GM12878 (cell line): Measurements from ENCODE around the gene PLVAP. TPM values are rescaled to one million over a fixed set of nuclear protein-coding genes. Genes with fewer than 3 reads are reported as not detected.

ENCODE experiments used
- ATAC-seq: fragments of 200-7000 bp; cut with Tn5 transposase; 3 replicates; pipeline ENCODE4 v1.9.1; 2020; ENCODE audit warnings: mild to moderate bottlenecking, moderate library complexity
- BruUV-seq: library from RNA; stranded (reverse); fragments of 400-500 nt; replicated peaks from 2 replicates; lab custom pipeline; 2021; lab: Mats Ljungman, UMichigan
- CTCF ChIA-PET: fragments of 300-600 bp; sonication (Branson Sonifier 250); formaldehyde crosslinking; extraction: SDS; loops from one replicate; lab custom pipeline; 2021; ENCODE audit warnings: inconsistent platforms; lab: Yijun Ruan, JAX
- POLR2A ChIA-PET: fragments of 350-600 bp; formaldehyde crosslinking; extraction: SDS; loops from one replicate; lab custom pipeline; 2021; ENCODE audit warnings: inconsistent platforms; lab: Charles Lee
- RAD21 ChIA-PET: fragments of 300-600 bp; sonication (Branson Sonifier 250); formaldehyde crosslinking; loops from one replicate; lab custom pipeline; 2023; ENCODE audit warnings: antibody characterized with exemption; ENCODE audit not compliant: unreplicated experiment; lab: Charles Lee
- SMC1A ChIA-PET: fragments of 300-600 bp; sonication (Branson Sonifier 250); formaldehyde crosslinking; loops from one replicate; lab custom pipeline; 2023; ENCODE audit not compliant: unreplicated experiment, uncharacterized antibody; lab: Charles Lee
- DNase-seq: peaks from one replicate; pipeline ENCODE4 v3.0.0-alpha.2; 2011; ENCODE audit warnings: low read depth, low spot score
- FAIRE-seq: peaks from 3 replicates; lab custom pipeline; 2011; peaks lifted over from hg19 to GRCh38; lab: Jason Lieb, UNC
- H2AFZ ChIP-seq: 2 replicates; pipeline ENCODE4 v1.6.0; 2011; ENCODE audit warnings: low read depth, low read length, control low read depth; ENCODE audit not compliant: control insufficient read depth
- H3K27ac ChIP-seq: 2 replicates; pipeline ENCODE4 v1.5.1; 2011; ENCODE audit warnings: control low read depth; ENCODE audit not compliant: control insufficient read depth, insufficient read depth
- H3K27me3 ChIP-seq, 2 experiments: replicated peaks in 1 of 2; 2 replicates each; pipeline versions ENCODE4 v1.6.0 to v1.6.1; 2011; ENCODE audit warnings: low read length in 1 of 2; ENCODE audit not compliant: control insufficient read depth in 2 of 2, insufficient read depth in 2 of 2
- H3K36me3 ChIP-seq, 2 experiments: 2 replicates each; pipeline ENCODE4 v1.5.1; 2011; ENCODE audit warnings: low read length in 1 of 2; ENCODE audit not compliant: control insufficient read depth in 2 of 2, insufficient read depth in 2 of 2
- H3K4me1 ChIP-seq: 2 replicates; pipeline ENCODE4 v1.6.1; 2011; ENCODE audit warnings: mild to moderate bottlenecking, low read length, moderate library complexity, mixed read lengths; ENCODE audit not compliant: control insufficient read depth, insufficient read depth
- H3K4me2 ChIP-seq: 2 replicates; pipeline ENCODE4 v1.6.0; 2011; ENCODE audit warnings: control low read depth; ENCODE audit not compliant: control insufficient read depth, insufficient read depth
- H3K4me3 ChIP-seq: fragments of 200-600 bp; sonication (generic); 2 replicates; pipeline ENCODE4 v1.5.1; 2016
- H3K79me2 ChIP-seq: 2 replicates; pipeline ENCODE4 v1.6.0; 2011; ENCODE audit warnings: low read length; ENCODE audit not compliant: control insufficient read depth, insufficient read depth
- H3K9ac ChIP-seq: 2 replicates; pipeline ENCODE4 v1.8.0; 2011; ENCODE audit warnings: low read length, control low read depth, mixed read lengths; ENCODE audit not compliant: control insufficient read depth, insufficient read depth
- H3K9me3 ChIP-seq: replicated peaks from 3 replicates; pipeline ENCODE4 v1.5.1; 2011; ENCODE audit warnings: mild to moderate bottlenecking, low read length; ENCODE audit not compliant: control insufficient read depth, insufficient read depth
- H4K20me1 ChIP-seq: 2 replicates; pipeline ENCODE4 v1.6.0; 2011; ENCODE audit not compliant: control insufficient read depth, insufficient read depth
- BMI1 ChIP-seq: fragments of 450-650 bp; IDR thresholded peaks from 2 replicates; pipeline ENCODE4 v1.6.1; 2016; ENCODE audit warnings: mild to moderate bottlenecking, moderate library complexity, borderline replicate concordance
- CHD1 ChIP-seq: IDR thresholded peaks from 2 replicates; pipeline ENCODE4 v1.6.1; 2012; ENCODE audit warnings: low read depth, low read length, improper control_type of control experiment
- CHD4 ChIP-seq: fragments of 200-600 bp; sonication (generic); IDR thresholded peaks from 2 replicates; pipeline ENCODE4 v1.6.1; 2016; ENCODE audit warnings: mild to moderate bottlenecking
- ESRRA ChIP-seq: IDR thresholded peaks from 2 replicates; pipeline ENCODE4 v1.6.1; 2012; ENCODE audit warnings: mild to moderate bottlenecking, low read length, improper control_type of control experiment
- EZH2 ChIP-seq: IDR thresholded peaks from 2 replicates; pipeline ENCODE4 v1.6.1; 2012; ENCODE audit warnings: low read depth, mild to moderate bottlenecking, control low read depth, inconsistent platforms, low read length, borderline replicate concordance; ENCODE audit not compliant: control insufficient read depth
- FOXK2 ChIP-seq: fragments of 450-650 bp; IDR thresholded peaks from 2 replicates; pipeline ENCODE4 v1.6.1; 2017; ENCODE audit warnings: mild to moderate bottlenecking, moderate library complexity
- IKZF1 ChIP-seq: fragments of 450-650 bp; conservative IDR thresholded peaks from 2 replicates; pipeline ENCODE4 v1.6.1; 2017; ENCODE audit warnings: antibody characterized with exemption, mild to moderate bottlenecking
- MTA3 ChIP-seq: IDR thresholded peaks from 2 replicates; pipeline ENCODE4 v1.6.1; 2012; ENCODE audit warnings: low read length, inconsistent platforms, borderline replicate concordance
- NBN ChIP-seq: fragments of 450-650 bp; IDR thresholded peaks from 2 replicates; pipeline ENCODE4 v1.6.1; 2016
- NFYB ChIP-seq: IDR thresholded peaks from 2 replicates; pipeline ENCODE4 v1.6.1; 2011; ENCODE audit warnings: low read depth, mild to moderate bottlenecking, low read length, improper control_type of control experiment, moderate library complexity; ENCODE audit not compliant: insufficient read depth
- POLR2AphosphoS2 ChIP-seq: IDR thresholded peaks from 2 replicates; pipeline ENCODE4 v1.6.1; 2011; ENCODE audit warnings: low read depth, mild to moderate bottlenecking, low read length, improper control_type of control experiment, moderate library complexity
- RAD21 ChIP-seq: IDR thresholded peaks from 2 replicates; pipeline ENCODE4 v1.6.1; 2011; ENCODE audit warnings: mild to moderate bottlenecking, low read depth, low read length, moderate library complexity; ENCODE audit not compliant: insufficient read depth
- RCOR1 ChIP-seq: conservative IDR thresholded peaks from 2 replicates; pipeline ENCODE4 v1.6.1; 2012; ENCODE audit warnings: low read depth, low read length, improper control_type of control experiment
- SMAD1 ChIP-seq: fragments of 450-650 bp; IDR thresholded peaks from 2 replicates; pipeline ENCODE4 v1.6.1; 2018; ENCODE audit warnings: mild to moderate bottlenecking, low read depth; ENCODE audit not compliant: partially characterized antibody
- SREBF1 ChIP-seq: IDR thresholded peaks from 2 replicates; pipeline ENCODE4 v1.6.1; 2012; ENCODE audit warnings: mild to moderate bottlenecking, low read length
- SREBF2 ChIP-seq: IDR thresholded peaks from 2 replicates; pipeline ENCODE4 v1.6.1; 2012; ENCODE audit warnings: mild to moderate bottlenecking, low read length
- WRNIP1 ChIP-seq: IDR thresholded peaks from 2 replicates; pipeline ENCODE4 v1.6.1; 2011; ENCODE audit warnings: low read depth, low read length, improper control_type of control experiment, borderline replicate concordance
- YBX1 ChIP-seq: fragments of 450-650 bp; IDR thresholded peaks from 2 replicates; pipeline ENCODE4 v1.6.1; 2016; ENCODE audit warnings: antibody characterized with exemption
- WGBS: methylation state at CpG from one replicate; pipeline ENCODE4 v1.1.6; 2016; ENCODE audit warnings: low lambda C conversion rate; ENCODE audit not compliant: insufficient replicate concordance, insufficient coverage; ENCODE audit errors: missing lambda C conversion rate; 5-methylcytosine and 5-hydroxymethylcytosine counted together
- in situ Hi-C: fragments of 300-500 bp; cut with MboI; formaldehyde crosslinking; loops from 9 replicates; pipeline ENCODE4 v1.14.3; 2018; ENCODE audit warnings: mixed read lengths
- intact Hi-C: fragments of 100-400 bp; cut with micrococcal nuclease; formaldehyde crosslinking; loops from one replicate; pipeline ENCODE4 v1.14.2; 2022; ENCODE audit not compliant: unreplicated experiment
- polyA plus RNA-seq, 11 experiments: library from polyadenylated mRNA; depleted of rRNA in 4 of 11; unstranded in 6 of 11; stranded (reverse) in 5 of 11; fragments of >200 nt; fragmentation: Nextera tagmentation in 4 of 11; fragmentation: Illumina TruSeq in 1 of 11; extraction: Ambion mirVana in 4 of 11; extraction: Trizol in 1 of 11; gene quantifications; 1 replicate in 1 of 11; 2 replicates in 10 of 11; pipeline versions ENCODE4 v1.2.1 to v1.2.3, GENCODE V29; 2011 to 2016; ENCODE audit warnings: inconsistent platforms in 2 of 11, missing spikeins in 2 of 11, low read depth in 1 of 11
- total RNA-seq, 4 experiments: library from RNA; depleted of rRNA in 3 of 4; stranded (reverse); fragments of >200 nt in 3 of 4; fragmentation: Illumina TruSeq in 1 of 4; extraction: Trizol in 1 of 4; gene quantifications; 2 replicates each; pipeline versions ENCODE4 v1.2.1 to v1.2.3, GENCODE V29; 2013 to 2021
- TF ChIP-seq, protein P1 (sequence below): IDR thresholded peaks from 2 replicates; pipeline ENCODE4 v1.6.1; 2012; ENCODE audit warnings: low read length, inconsistent platforms
- TF ChIP-seq, protein P2 (sequence below), 3 experiments: IDR thresholded peaks in 2 of 3; conservative IDR thresholded peaks in 1 of 3; 2 replicates each; pipeline ENCODE4 v1.5.1; 2011; ENCODE audit warnings: low read depth in 3 of 3, low read length in 3 of 3, mild to moderate bottlenecking in 3 of 3, control low read depth in 2 of 3, moderate library complexity in 2 of 3, inconsistent platforms in 1 of 3, mixed read lengths in 1 of 3; ENCODE audit not compliant: control insufficient read depth in 2 of 3, insufficient read depth in 1 of 3; ENCODE audit errors: extremely low read depth in 1 of 3

The PLVAP gene
- total and polyA plus RNA-seq, 10 of the 15 experiments (the other 5 are each of a cell fraction or from before 2014, with no cell fraction given): 0.03 to 0.54 (median 0.06) TPM; not detected in 4

GRCh38 chr19:17305517-17306284 lies 71.4 kb downstream of the PLVAP start, which contains the start of gene MRPL34:
Gene MRPL34, plus strand, starts transcription at chr19:17305872. Its CDS starts 21 bp downstream, at chr19:17305893.
- peak; percentile 96 for FAIRE-seq
- Histone ChIP-seq H3K27me3 (no peaks in the 10 kb centered on the region), H3K9me3 (no peaks in the 10 kb centered on the region), H4K20me1 (peaks cover 3% of the 10 kb centered on the region; the same call in 1 of the 2 replicates), H3K36me3 (no peaks in the 10 kb centered on the region), H3K9ac (peak within 1 kb of the TSS; percentile 84), H3K27ac (peak within 1 kb of the TSS; percentile 84), H3K4me1 (peaks cover 22% of the 10 kb centered on the region), H2AFZ (peak within 1 kb of the TSS; percentile 98), H3K4me3 (peak within 1 kb of the TSS; percentile 83), H3K79me2 (peaks cover 24% of the 10 kb centered on the region), H3K4me2 (peak within 1 kb of the TSS; percentile 88)
- in situ Hi-C loops: no loop called here
- under 1% methylated on average over 53 of the region's 55 CpGs for WGBS
- SMC1A ChIA-PET: interaction anchor here (0.8 to 2.1 kb wide), 9 partner anchors 11 to 146 kb away, joined by 3 to 8 read pairs (median 4); partner anchors contain the start of genes ANO8 and MVB12A
- intact Hi-C loops: loop anchor here (10.0 kb wide), 1 partner anchor 411 kb away; no protein-coding TSS in a partner anchor
- ATAC-seq: peak; percentile 79
- DNase-seq: peak; percentile 99
- POLR2A ChIA-PET: interaction anchor here (0.6 to 2.9 kb wide), 22 partner anchors 13 to 1248 kb away, joined by 3 to 12 read pairs (median 4); partner anchors contain the start of genes ANO8 and BST2
- CTCF ChIA-PET: interaction anchor here (0.7 to 5.0 kb wide), 16 partner anchors 9 to 180 kb away, joined by 3 to 43 read pairs (median 4); partner anchors contain the start of genes ANO8, BABAM1 and BST2
- RAD21 ChIA-PET: interaction anchor here (0.5 to 1.3 kb wide), 12 partner anchors 9 to 254 kb away, joined by 3 to 14 read pairs (median 4); partner anchors contain the start of genes ANO8, BABAM1 and MVB12A
- BruUV-seq: TSS peak; percentile 67
- TF ChIP-seq, protein P1, sequence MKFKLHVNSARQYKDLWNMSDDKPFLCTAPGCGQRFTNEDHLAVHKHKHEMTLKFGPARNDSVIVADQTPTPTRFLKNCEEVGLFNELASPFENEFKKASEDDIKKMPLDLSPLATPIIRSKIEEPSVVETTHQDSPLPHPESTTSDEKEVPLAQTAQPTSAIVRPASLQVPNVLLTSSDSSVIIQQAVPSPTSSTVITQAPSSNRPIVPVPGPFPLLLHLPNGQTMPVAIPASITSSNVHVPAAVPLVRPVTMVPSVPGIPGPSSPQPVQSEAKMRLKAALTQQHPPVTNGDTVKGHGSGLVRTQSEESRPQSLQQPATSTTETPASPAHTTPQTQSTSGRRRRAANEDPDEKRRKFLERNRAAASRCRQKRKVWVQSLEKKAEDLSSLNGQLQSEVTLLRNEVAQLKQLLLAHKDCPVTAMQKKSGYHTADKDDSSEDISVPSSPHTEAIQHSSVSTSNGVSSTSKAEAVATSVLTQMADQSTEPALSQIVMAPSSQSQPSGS: no peak
- no peak for TF ChIP-seq WRNIP1
- TF ChIP-seq RCOR1: no peak; the same call in 1 of the 2 replicates
- TF ChIP-seq IKZF1: peak; percentile 85
- 0 out of 2 replicates have a peak, but pooled peaks have one; percentile 71 for TF ChIP-seq NBN
- TF ChIP-seq NFYB: no peak
- TF ChIP-seq, protein P2, sequence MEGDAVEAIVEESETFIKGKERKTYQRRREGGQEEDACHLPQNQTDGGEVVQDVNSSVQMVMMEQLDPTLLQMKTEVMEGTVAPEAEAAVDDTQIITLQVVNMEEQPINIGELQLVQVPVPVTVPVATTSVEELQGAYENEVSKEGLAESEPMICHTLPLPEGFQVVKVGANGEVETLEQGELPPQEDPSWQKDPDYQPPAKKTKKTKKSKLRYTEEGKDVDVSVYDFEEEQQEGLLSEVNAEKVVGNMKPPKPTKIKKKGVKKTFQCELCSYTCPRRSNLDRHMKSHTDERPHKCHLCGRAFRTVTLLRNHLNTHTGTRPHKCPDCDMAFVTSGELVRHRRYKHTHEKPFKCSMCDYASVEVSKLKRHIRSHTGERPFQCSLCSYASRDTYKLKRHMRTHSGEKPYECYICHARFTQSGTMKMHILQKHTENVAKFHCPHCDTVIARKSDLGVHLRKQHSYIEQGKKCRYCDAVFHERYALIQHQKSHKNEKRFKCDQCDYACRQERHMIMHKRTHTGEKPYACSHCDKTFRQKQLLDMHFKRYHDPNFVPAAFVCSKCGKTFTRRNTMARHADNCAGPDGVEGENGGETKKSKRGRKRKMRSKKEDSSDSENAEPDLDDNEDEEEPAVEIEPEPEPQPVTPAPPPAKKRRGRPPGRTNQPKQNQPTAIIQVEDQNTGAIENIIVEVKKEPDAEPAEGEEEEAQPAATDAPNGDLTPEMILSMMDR (IDR thresholded peaks at IDR 0.05 in 2 of 3, conservative IDR thresholded peaks at IDR 0.05 in 1 of 3; ENCODE audit: control insufficient read depth in 2 of 3, extremely low read depth in 1 of 3, insufficient read depth in 1 of 3, low read depth in 3 of 3, low read length in 3 of 3): peak; percentile 78 to 91 (median 80); a peak in 5 of 6 replicates
- peak; percentile 36; the same call in 1 of the 2 replicates for TF ChIP-seq RAD21
- no peak for TF ChIP-seq POLR2AphosphoS2
- no peak for TF ChIP-seq EZH2
- TF ChIP-seq SREBF2: no peak
- no peak for TF ChIP-seq CHD4
- TF ChIP-seq BMI1: no peak
- TF ChIP-seq YBX1: no peak
- TF ChIP-seq CHD1: no peak
- peak; percentile 45 for TF ChIP-seq FOXK2
- TF ChIP-seq ESRRA: no peak; the same call in 1 of the 2 replicates
- TF ChIP-seq MTA3: no peak
- TF ChIP-seq SREBF1: 0 out of 2 replicates have a peak, but pooled peaks have one; percentile 19
- no peak for TF ChIP-seq SMAD1
